H9 (cell line): ENCODE measurements around the gene ALAD. TPM values are rescaled to one million over a fixed set of nuclear protein-coding genes. Genes with fewer than 3 reads are reported as not detected.

Source experiments
- DNase-seq: peaks from one replicate; pipeline ENCODE4 v3.0.0-alpha.2; 2017
- H2AFZ ChIP-seq: one replicate; pipeline ENCODE4 v1.6.1; 2013; ENCODE audit warnings: mild to moderate bottlenecking, low read length, control low read depth, moderate library complexity
- H2AK5ac ChIP-seq: 2 replicates; pipeline ENCODE4 v1.6.1; 2013; ENCODE audit warnings: low read length, control low read depth, mixed read lengths; ENCODE audit not compliant: insufficient read length
- H2BK120ac ChIP-seq: one replicate; pipeline ENCODE4 v1.6.1; 2013; ENCODE audit warnings: low read depth, mild to moderate bottlenecking, low read length, control low read depth, inconsistent platforms; ENCODE audit not compliant: poor library complexity, severe bottlenecking
- H2BK12ac ChIP-seq: 2 replicates; pipeline ENCODE4 v1.6.1; 2013; ENCODE audit warnings: low read length, control low read depth, mixed read lengths, low read depth; ENCODE audit not compliant: insufficient read length
- H2BK15ac ChIP-seq: 2 replicates; pipeline ENCODE4 v1.6.1; 2013; ENCODE audit warnings: low read depth, low read length, control low read depth
- H2BK20ac ChIP-seq: one replicate; pipeline ENCODE4 v1.6.1; 2013; ENCODE audit warnings: low read depth, mild to moderate bottlenecking, low read length, control low read depth, inconsistent platforms; ENCODE audit not compliant: poor library complexity, severe bottlenecking
- H2BK5ac ChIP-seq: 2 replicates; pipeline ENCODE4 v1.6.1; 2013; ENCODE audit warnings: low read length, control low read depth, mixed read lengths; ENCODE audit not compliant: insufficient read length
- H3K14ac ChIP-seq: 2 replicates; pipeline ENCODE4 v1.6.1; 2013; ENCODE audit warnings: low read length, control low read depth; ENCODE audit not compliant: insufficient read depth
- H3K18ac ChIP-seq: 2 replicates; pipeline ENCODE4 v1.6.1; 2013; ENCODE audit warnings: low read depth, mild to moderate bottlenecking, mixed read lengths, low read length, control low read depth; ENCODE audit not compliant: insufficient read length
- H3K23ac ChIP-seq: 2 replicates; pipeline ENCODE4 v1.6.1; 2013; ENCODE audit warnings: low read length, control low read depth, mixed read lengths, low read depth; ENCODE audit not compliant: insufficient read length
- H3K23me2 ChIP-seq: 2 replicates; pipeline ENCODE4 v1.6.1; 2013; ENCODE audit warnings: low read depth, mild to moderate bottlenecking, mixed read lengths, low read length, control low read depth; ENCODE audit not compliant: insufficient read length, poor library complexity, severe bottlenecking
- H3K27ac ChIP-seq: 2 replicates; pipeline ENCODE4 v1.5.1; 2013; ENCODE audit warnings: low read length, control low read depth, mixed read lengths, low read depth; ENCODE audit not compliant: insufficient read length
- H3K27me3 ChIP-seq: 2 replicates; pipeline ENCODE4 v1.6.1; 2013; ENCODE audit warnings: low read length, control low read depth, inconsistent platforms; ENCODE audit not compliant: insufficient read depth
- H3K4ac ChIP-seq: 2 replicates; pipeline ENCODE4 v1.6.1; 2013; ENCODE audit warnings: low read depth, mild to moderate bottlenecking, control low read depth, inconsistent platforms, low read length, moderate library complexity
- H3K4me1 ChIP-seq: 2 replicates; pipeline ENCODE4 v1.6.1; 2013; ENCODE audit warnings: low read length, control low read depth, inconsistent platforms; ENCODE audit not compliant: insufficient read depth
- H3K4me2 ChIP-seq: 2 replicates; pipeline ENCODE4 v1.6.1; 2013; ENCODE audit warnings: low read length, control low read depth, mixed read lengths; ENCODE audit not compliant: insufficient read length, insufficient read depth
- H3K56ac ChIP-seq: 2 replicates; pipeline ENCODE4 v1.6.1; 2013; ENCODE audit warnings: low read depth, mild to moderate bottlenecking, mixed read lengths, low read length, control low read depth; ENCODE audit not compliant: insufficient read length
- H3K79me1 ChIP-seq: 2 replicates; pipeline ENCODE4 v1.6.1; 2013; ENCODE audit warnings: low read depth, mild to moderate bottlenecking, moderate library complexity, low read length, control low read depth, inconsistent platforms; ENCODE audit not compliant: insufficient read depth, poor library complexity, severe bottlenecking
- H3K79me2 ChIP-seq: 2 replicates; pipeline ENCODE4 v1.6.1; 2013; ENCODE audit warnings: low read length, control low read depth, inconsistent platforms; ENCODE audit not compliant: insufficient read depth
- H3K9ac ChIP-seq: 2 replicates; pipeline ENCODE4 v1.6.1; 2013; ENCODE audit warnings: low read length, control low read depth, mixed read lengths; ENCODE audit not compliant: insufficient read length; ENCODE audit errors: extremely low read depth
- H3K9me3 ChIP-seq: one replicate; pipeline ENCODE4 v1.6.1; 2013; ENCODE audit warnings: low read depth, low read length, inconsistent platforms; ENCODE audit not compliant: control insufficient read depth
- H3T11ph ChIP-seq: one replicate; pipeline ENCODE4 v1.6.1; 2013; ENCODE audit warnings: mild to moderate bottlenecking, low read length, control low read depth, inconsistent platforms
- H4K20me1 ChIP-seq: one replicate; pipeline ENCODE4 v1.6.1; 2013; ENCODE audit not compliant: control insufficient read depth, insufficient read length, insufficient read depth
- H4K5ac ChIP-seq: 2 replicates; pipeline ENCODE4 v1.6.1; 2013; ENCODE audit warnings: low read depth, mild to moderate bottlenecking, mixed read lengths, low read length, control low read depth; ENCODE audit not compliant: insufficient read length
- H4K8ac ChIP-seq: replicated peaks from 2 replicates; pipeline ENCODE4 v1.6.1; 2013; ENCODE audit warnings: low read length, control low read depth, mixed read lengths, low read depth; ENCODE audit not compliant: insufficient read length
- H4K91ac ChIP-seq: 2 replicates; pipeline ENCODE4 v1.6.1; 2013; ENCODE audit warnings: low read depth, mild to moderate bottlenecking, moderate library complexity, mixed read lengths, low read length, control low read depth; ENCODE audit not compliant: insufficient read length
- H3K27ac Mint-ChIP-seq, 3 experiments: 2 replicates in 2 of 3; 3 replicates in 1 of 3; pipeline ENCODE4 v1.8.0; 2020 to 2021; ENCODE audit warnings: mixed read lengths in 3 of 3, mild to moderate bottlenecking in 1 of 3, moderate library complexity in 1 of 3
- H3K27me3 Mint-ChIP-seq: 2 replicates; pipeline ENCODE4 v1.8.0; 2021; ENCODE audit warnings: low read depth, mild to moderate bottlenecking, moderate library complexity, mixed read lengths
- H3K36me3 Mint-ChIP-seq, 3 experiments: 2 replicates in 2 of 3; 3 replicates in 1 of 3; pipeline ENCODE4 v1.8.0; 2020 to 2021; ENCODE audit warnings: low read depth in 3 of 3, mixed read lengths in 3 of 3; ENCODE audit not compliant: insufficient read depth in 1 of 3
- H3K4me1 Mint-ChIP-seq, 2 experiments: 2 replicates each; pipeline ENCODE4 v1.8.0; 2020; ENCODE audit warnings: mixed read lengths in 2 of 2
- H3K4me3 Mint-ChIP-seq, 2 experiments: 2 replicates in 1 of 2; 3 replicates in 1 of 2; pipeline ENCODE4 v1.8.0; 2020 to 2021; ENCODE audit warnings: mild to moderate bottlenecking in 2 of 2, mixed read lengths in 2 of 2, moderate library complexity in 1 of 2
- H3K9me3 Mint-ChIP-seq, 2 experiments: 2 replicates in 1 of 2; 3 replicates in 1 of 2; pipeline ENCODE4 v1.8.0; 2020; ENCODE audit warnings: mild to moderate bottlenecking in 2 of 2, mixed read lengths in 2 of 2, moderate library complexity in 1 of 2
- CTCF ChIP-seq: fragments of 200-600 bp; sonication (generic); conservative IDR thresholded peaks from 3 replicates; pipeline ENCODE4 v1.8.0; 2021; ENCODE audit warnings: antibody characterized with exemption, mild to moderate bottlenecking
- WGBS: extraction: QIAGEN DNeasy Blood & Tissue Kit; methylation state at CpG from one replicate; pipeline ENCODE4 v1.1.7; 2013; ENCODE audit warnings: missing lambda C conversion rate, low lambda C conversion rate, mixed read lengths; ENCODE audit not compliant: insufficient read length; ENCODE audit errors: extremely low coverage; 5-methylcytosine and 5-hydroxymethylcytosine counted together
- total RNA-seq: library from RNA; stranded (reverse); gene quantifications from 2 replicates; pipeline ENCODE4 v1.2.1, GENCODE V29; 2021

Gene ALAD
- total RNA-seq, 1 experiment from 2014 or later = 13.2 TPM

- H3K36me3 Mint-ChIP-seq = no peaks in the 10 kb centered on the region
- no peaks in the 10 kb centered on the region for H3K9me3 ChIP-seq
- H3K23me2 ChIP-seq = no peaks in the 10 kb centered on the region
- H4K20me1 ChIP-seq = no peaks in the 10 kb centered on the region
- H2BK120ac ChIP-seq = no peak overlapping the region
- no peak overlapping the region for H3K4me2 ChIP-seq
- H3K14ac ChIP-seq = no peak overlapping the region
- H2BK12ac ChIP-seq = no peak overlapping the region
- no peak overlapping the region for H2BK15ac ChIP-seq
- no peak overlapping the region for H3K4ac ChIP-seq
- DNase-seq = no peak
- no peak overlapping the region for H3T11ph ChIP-seq
- H3K4me1 Mint-ChIP-seq = peaks cover 7% of the 10 kb centered on the region in 2 experiments
- H3K4me1 ChIP-seq = no peaks in the 10 kb centered on the region; the same call in 1 of the 2 replicates
- no peak overlapping the region for H3K4me3 Mint-ChIP-seq
- H2AFZ ChIP-seq = no peak overlapping the region
- no peak for TF ChIP-seq CTCF
- H4K5ac ChIP-seq = no peak overlapping the region
- no peaks in the 10 kb centered on the region for H3K27me3 ChIP-seq
- no peak overlapping the region for H3K27ac Mint-ChIP-seq
- H2BK5ac ChIP-seq = no peak overlapping the region
- no CpG with 5 or more reads among the region's 2 CpGs for WGBS
- no peak overlapping the region for H3K27ac ChIP-seq
- no peaks in the 10 kb centered on the region for H3K79me2 ChIP-seq
- H2AK5ac ChIP-seq = no peak overlapping the region
- H3K27me3 Mint-ChIP-seq = no peaks in the 10 kb centered on the region
- no peak overlapping the region for H2BK20ac ChIP-seq
- no peaks in the 10 kb centered on the region for H3K9me3 Mint-ChIP-seq
- no peak overlapping the region for H3K56ac ChIP-seq
- H4K91ac ChIP-seq = no peak overlapping the region
- no peak overlapping the region for H3K23ac ChIP-seq
- H3K9ac ChIP-seq = no peak overlapping the region
- no peak overlapping the region for H4K8ac ChIP-seq
- no peak overlapping the region for H3K18ac ChIP-seq
- H3K79me1 ChIP-seq = no peaks in the 10 kb centered on the region
Observed at GRCh38 chr9:113449376-113449775, 48.3 kb upstream of the ALAD start.
